Activated naive CD4-positive, alpha-beta T cell treated with anti-CD3 and anti-CD28 coated beads for 36 hours (primary cell): ENCODE data around the gene CPOX. TPM values are rescaled to one million over a fixed set of nuclear protein-coding genes. Genes with fewer than 3 reads are reported as not detected.

Experiments
- CTCF ChIA-PET: fragments of 350-600 bp; sonication (Branson Sonifier 250); formaldehyde crosslinking; loops from one replicate; lab custom pipeline; 2021; ENCODE audit warnings: antibody characterized with exemption; lab: Charles Lee
- DNase-seq: peaks from one replicate; pipeline ENCODE4 v3.0.0-alpha.2; 2020
- H3K27ac Mint-ChIP-seq: one replicate; pipeline ENCODE4 v1.8.0; 2021; ENCODE audit warnings: mild to moderate bottlenecking, mixed read lengths
- H3K27me3 Mint-ChIP-seq: one replicate; pipeline ENCODE4 v1.8.0; 2021; ENCODE audit warnings: low read depth, mixed read lengths
- H3K36me3 Mint-ChIP-seq: one replicate; pipeline ENCODE4 v1.8.0; 2021; ENCODE audit warnings: low read depth, mixed read lengths
- H3K4me1 Mint-ChIP-seq: one replicate; pipeline ENCODE4 v1.8.0; 2021; ENCODE audit warnings: low read depth, mixed read lengths
- H3K4me3 Mint-ChIP-seq: one replicate; pipeline ENCODE4 v1.8.0; 2021; ENCODE audit warnings: mild to moderate bottlenecking, moderate library complexity, mixed read lengths
- H3K9me3 Mint-ChIP-seq: one replicate; pipeline ENCODE4 v1.8.0; 2021; ENCODE audit warnings: mixed read lengths
- intact Hi-C: fragments of 100-400 bp; cut with micrococcal nuclease; formaldehyde crosslinking; loops from one replicate; pipeline ENCODE4 v1.15.1; 2023
- total RNA-seq, 2 experiments: library from RNA; stranded (reverse); gene quantifications; one replicate each; pipeline ENCODE4 v1.2.3, GENCODE V29; 2021

CPOX gene
- total RNA-seq, 2 experiments from 2014 or later, result 22.0 to 22.3 TPM

DNA sequence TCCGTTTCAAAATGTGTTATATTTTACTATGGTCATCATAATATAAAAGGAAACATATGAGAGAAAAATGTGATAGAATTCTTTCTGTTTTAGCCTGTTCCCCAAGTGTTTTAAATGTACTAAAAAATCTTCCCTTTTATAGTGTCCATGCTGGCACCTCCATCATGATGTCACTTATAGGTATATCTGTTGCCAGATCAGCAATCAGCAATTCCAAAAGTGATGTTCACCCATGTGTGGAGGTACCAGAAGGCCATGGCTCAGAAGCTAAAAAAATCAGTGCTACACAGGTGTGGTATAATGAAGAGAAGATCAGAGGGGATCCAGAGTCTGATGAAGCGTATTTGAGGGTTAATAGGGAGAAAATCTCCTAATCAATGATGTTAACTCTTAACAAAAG, 62.7 kb downstream of the CPOX start:
- Mint-ChIP-seq H3K4me1 (no peaks in the 10 kb centered on the region), H3K27me3 (peaks cover 6% of the 10 kb centered on the region), H3K4me3 (no peak overlapping the region), H3K9me3 (no peaks in the 10 kb centered on the region), H3K36me3 (no peaks in the 10 kb centered on the region), H3K27ac (no peak overlapping the region)
- CTCF ChIA-PET, result no interaction called here
- intact Hi-C loops, result loop anchor here (10.0 kb wide), 1 partner anchor 656 kb away; no protein-coding TSS in a partner anchor
- DNase-seq, result no peak

DNA sequence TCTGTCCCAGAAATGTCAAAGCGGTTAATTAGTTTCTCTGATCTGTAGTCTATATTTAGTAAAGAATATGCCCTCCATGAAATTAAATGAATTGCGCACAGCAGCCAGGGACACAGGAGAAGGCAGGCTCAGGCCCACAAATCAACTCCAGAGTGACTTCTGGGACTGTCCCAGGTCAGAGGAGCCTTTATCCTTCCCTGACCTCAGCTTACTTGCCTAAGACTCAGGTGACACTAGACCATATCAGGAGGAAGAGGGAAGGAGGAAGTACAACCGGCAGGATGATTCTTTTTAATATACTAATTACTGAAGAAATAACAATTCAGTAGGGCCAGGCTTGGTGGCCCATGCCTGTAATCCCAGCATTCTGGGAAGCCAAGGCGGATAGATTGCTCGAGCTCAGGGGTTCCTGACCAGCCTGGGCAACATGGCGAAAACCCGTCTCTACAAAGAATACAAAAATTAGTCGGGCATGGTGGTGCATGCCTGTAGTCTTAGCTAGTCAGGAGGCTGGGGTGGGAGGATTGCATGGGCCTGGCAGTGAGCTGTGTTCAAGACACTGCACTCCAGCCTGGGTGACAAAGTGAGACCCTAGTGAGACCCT, 63.5 kb downstream of the CPOX start:
- intact Hi-C loops, result loop anchor here (10.0 kb wide), 2 partner anchors 655 to 1735 kb away; partner anchors contain the start of gene TBC1D23
- CTCF ChIA-PET, result no interaction called here
- peaks cover 6% of the 10 kb centered on the region for H3K27me3 Mint-ChIP-seq
- H3K9me3 Mint-ChIP-seq, result no peaks in the 10 kb centered on the region
- no peaks in the 10 kb centered on the region for H3K36me3 Mint-ChIP-seq
- H3K4me3 Mint-ChIP-seq, result no peak overlapping the region
- H3K27ac Mint-ChIP-seq, result peak overlapping the region; percentile 44
- no peaks in the 10 kb centered on the region for H3K4me1 Mint-ChIP-seq
- DNase-seq, result no peak

Other genes with a start within 250 kb of the CPOX start
- gene OR5K4, start 239.8 kb downstream of the CPOX start, total RNA-seq, result not detected
- not detected for gene OR5K3, start 202.9 kb downstream of the CPOX start, total RNA-seq
- gene OR5K1, start 130.4 kb downstream of the CPOX start, total RNA-seq, result not detected
- not detected for gene OR5K2, start 95.9 kb downstream of the CPOX start, total RNA-seq
- 10 to 100 TPM; 91.7 to 94.6 TPM for gene CLDND1, start 70.7 kb downstream of the CPOX start, total RNA-seq
- under 1 TPM; 0.25 to 0.26 TPM for gene GPR15, start 61.6 kb downstream of the CPOX start, total RNA-seq
- gene ST3GAL6, start 169.7 kb upstream of the CPOX start, total RNA-seq, result not detected